ENCODE measurements around the gene FOXO6.

The FOXO6 gene

GRCh38 chr1:41360786-41361494 is at the start of gene FOXO6:
Gene FOXO6 (plus strand): TSS chr1:41361434.
- peak; percentile 92 for DNase-seq (ENCODE audit: low read depth)

GRCh38 chr1:41312991-41313645 is 48.1 kb upstream of the FOXO6 start:
- no peak for DNase-seq (ENCODE audit: low read depth)

GRCh38 chr1:41313661-41314131 is 47.5 kb upstream of the FOXO6 start:
- DNase-seq (ENCODE audit: low read depth): no peak

- no peak for DNase-seq (ENCODE audit: low read depth)
Observed at GRCh38 chr1:41314376-41315145, 46.7 kb upstream of the FOXO6 start.

- no peak for DNase-seq (ENCODE audit: low read depth)
Observed at GRCh38 chr1:41315146-41315822, 46.0 kb upstream of the FOXO6 start.

- DNase-seq (ENCODE audit: low read depth): no peak
Observed at GRCh38 chr1:41315871-41316270, 45.4 kb upstream of the FOXO6 start.

GRCh38 chr1:41317361-41317760 is 43.9 kb upstream of the FOXO6 start:
- no peak for DNase-seq (ENCODE audit: low read depth)

GRCh38 chr1:41318135-41318534 is 43.1 kb upstream of the FOXO6 start:
- DNase-seq (ENCODE audit: low read depth): no peak

GRCh38 chr1:41319106-41319755 is 42.0 kb upstream of the FOXO6 start:
- DNase-seq (ENCODE audit: low read depth): no peak

GRCh38 chr1:41319807-41320711 is 41.2 kb upstream of the FOXO6 start:
- DNase-seq (ENCODE audit: low read depth): no peak

GRCh38 chr1:41320895-41321676 is 40.1 kb upstream of the FOXO6 start:
- DNase-seq (ENCODE audit: low read depth): no peak

GRCh38 chr1:41322101-41322661 is 39.1 kb upstream of the FOXO6 start:
- DNase-seq (ENCODE audit: low read depth): no peak

- no peak for DNase-seq (ENCODE audit: low read depth)
Observed at GRCh38 chr1:41322835-41323234, 38.4 kb upstream of the FOXO6 start.

- no peak for DNase-seq (ENCODE audit: low read depth)
Observed at GRCh38 chr1:41323243-41323642, 38.0 kb upstream of the FOXO6 start.

GRCh38 chr1:41325801-41326200 is 35.4 kb upstream of the FOXO6 start:
- no peak for DNase-seq (ENCODE audit: low read depth)

GRCh38 chr1:41327383-41327999 is 33.7 kb upstream of the FOXO6 start:
- no peak for DNase-seq (ENCODE audit: low read depth)

- no peak for DNase-seq (ENCODE audit: low read depth)
Observed at GRCh38 chr1:41328001-41328615, 33.1 kb upstream of the FOXO6 start.

GRCh38 chr1:41328780-41329640 is 32.2 kb upstream of the FOXO6 start:
- no peak for DNase-seq (ENCODE audit: low read depth)

Measured in activated T-helper 1 cell treated with Interleukin-2 at 50 U/mL for 16 hours (primary cell).